22Rv1 (cell line): ENCODE results near the gene LMO4.

Source experiments
- CTCF ChIP-seq: fragments of 450-650 bp; IDR thresholded peaks from 2 replicates; pipeline ENCODE4 v1.5.1; 2017; ENCODE audit warnings: mild to moderate bottlenecking
- ZFX ChIP-seq: fragments of 450-650 bp; IDR thresholded peaks from 2 replicates; pipeline ENCODE4 v1.6.1; 2017; ENCODE audit warnings: antibody characterized with exemption, borderline replicate concordance

- no peak for TF ChIP-seq CTCF
- no peak for TF ChIP-seq ZFX
These were observed 33.6 kb downstream of the LMO4 start for GRCh38 chr1:87362063-87362833.
